ENCODE data around the gene EFHC1. TPM values are rescaled to one million over a fixed set of nuclear protein-coding genes. Genes with fewer than 3 reads are reported as not detected.

EFHC1 gene
- total RNA-seq, 1 experiment from 2014 or later: 13.2 TPM

DNA sequence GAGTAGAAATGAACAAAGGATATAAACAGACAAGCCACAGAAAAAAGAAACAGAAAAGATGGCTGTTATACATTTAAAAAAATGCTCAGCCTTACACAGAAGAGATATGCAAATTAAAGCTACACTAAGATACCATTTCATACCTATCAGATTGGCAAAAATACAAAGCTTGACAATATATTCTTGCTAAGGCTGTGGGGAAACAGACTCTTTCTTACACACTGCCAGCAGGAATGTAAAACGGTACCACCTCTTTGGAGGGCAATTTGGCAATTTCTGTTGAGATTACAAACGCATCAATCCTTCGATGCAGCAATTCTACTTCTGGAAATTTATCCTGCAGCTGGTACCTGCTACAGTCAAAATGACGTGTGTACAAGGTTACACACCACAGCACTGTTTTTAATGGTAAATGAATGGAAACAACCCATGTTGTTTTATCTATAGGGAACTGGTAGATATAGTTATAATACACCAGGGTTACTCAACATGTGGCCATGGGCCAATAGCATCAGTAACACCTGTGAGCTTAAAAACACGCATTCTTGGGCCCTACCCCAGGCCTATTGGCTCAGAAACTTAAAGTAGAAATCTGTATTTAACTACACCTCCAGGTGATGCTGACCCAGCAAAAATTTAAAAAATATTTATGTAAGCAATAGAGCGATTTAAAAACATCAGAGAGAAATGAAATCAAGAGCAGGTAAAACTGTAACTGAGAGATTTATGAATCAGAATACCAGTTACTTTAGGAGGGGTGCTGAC, 103.4 kb downstream of the EFHC1 start:
- Histone ChIP-seq H3T11ph (ENCODE audit: low read length) (no peak overlapping the region), H2BK15ac (ENCODE audit: low read depth, low read length) (no peak overlapping the region), H2AFZ (ENCODE audit: low read length) (no peak overlapping the region), H2AK5ac (ENCODE audit: insufficient read length, low read length) (no peak overlapping the region), H3K4me2 (ENCODE audit: insufficient read depth, insufficient read length, low read length) (no peak overlapping the region), H3K23ac (ENCODE audit: insufficient read length, low read depth, low read length) (no peak overlapping the region), H4K8ac (replicated peaks; ENCODE audit: insufficient read length, low read depth, low read length) (no peak overlapping the region), H3K23me2 (ENCODE audit: insufficient read length, low read depth, low read length, poor library complexity, severe bottlenecking) (no peaks in the 10 kb centered on the region), H3K79me2 (ENCODE audit: insufficient read depth, low read length) (peaks cover 2% of the 10 kb centered on the region; the same call in 1 of the 2 replicates), H3K27me3 (ENCODE audit: insufficient read depth, low read length) (no peaks in the 10 kb centered on the region), H3K18ac (ENCODE audit: insufficient read length, low read depth, low read length) (no peak overlapping the region), H3K79me1 (ENCODE audit: insufficient read depth, low read depth, low read length, poor library complexity, severe bottlenecking) (no peaks in the 10 kb centered on the region), H3K9ac (ENCODE audit: extremely low read depth, insufficient read length, low read length) (no peak overlapping the region), H4K20me1 (ENCODE audit: control insufficient read depth, insufficient read depth, insufficient read length) (no peaks in the 10 kb centered on the region), H2BK20ac (ENCODE audit: low read depth, low read length, poor library complexity, severe bottlenecking) (no peak overlapping the region), H3K14ac (ENCODE audit: insufficient read depth, low read length) (no peak overlapping the region), H2BK5ac (ENCODE audit: insufficient read length, low read length) (no peak overlapping the region), H3K56ac (ENCODE audit: insufficient read length, low read depth, low read length) (no peak overlapping the region), H3K9me3 (ENCODE audit: control insufficient read depth, low read depth, low read length) (no peaks in the 10 kb centered on the region), H3K27ac (ENCODE audit: insufficient read length, low read depth, low read length) (no peak overlapping the region), H4K91ac (ENCODE audit: insufficient read length, low read depth, low read length) (no peak overlapping the region), H2BK120ac (ENCODE audit: low read depth, low read length, poor library complexity, severe bottlenecking) (no peak overlapping the region), H2BK12ac (ENCODE audit: insufficient read length, low read depth, low read length) (no peak overlapping the region), H3K4me1 (ENCODE audit: insufficient read depth, low read length) (no peaks in the 10 kb centered on the region; the same call in 1 of the 2 replicates), H3K4ac (ENCODE audit: low read depth, low read length) (no peak overlapping the region), H4K5ac (ENCODE audit: insufficient read length, low read depth, low read length) (no peak overlapping the region)
- TF ChIP-seq CTCF (conservative IDR thresholded peaks at IDR 0.05): no peak
- peak overlapping the region in 2 of 3 experiments; percentile 13 to 61; a peak in 2 of 7 replicates for H3K27ac Mint-ChIP-seq
- H3K36me3 Mint-ChIP-seq (ENCODE audit: insufficient read depth in 1 of 3, low read depth in 3 of 3): peaks cover 0 to 6% (median 0%) of the 10 kb centered on the region in 3 experiments; a peak in 2 of 7 replicates
- no peaks in the 10 kb centered on the region for H3K27me3 Mint-ChIP-seq (ENCODE audit: low read depth)
- peaks cover 11 to 21% of the 10 kb centered on the region in 2 experiments for H3K4me1 Mint-ChIP-seq
- DNase-seq: no peak
- no CpG with 5 or more reads among the region's 6 CpGs for WGBS (ENCODE audit: extremely low coverage, insufficient read length, low lambda C conversion rate)
- H3K4me3 Mint-ChIP-seq: no peak overlapping the region
- H3K9me3 Mint-ChIP-seq: no peaks in the 10 kb centered on the region

Measured in H9 (cell line).